BLaER1 treated with 17β-estradiol and CSF1 and Interleukin-3, amounts not matched to agents 10 nM and 100 nM (cell line): ENCODE data around the gene CCDC33.
A peak's percentile ranks its signal among the peaks of the same experiment; 100 is the strongest.

Source experiments
- H3K27ac ChIP-seq, 11 experiments: shearing (Covaris generic); formaldehyde crosslinking; 2 replicates each; pipeline ENCODE4 v1.8.1; 2022
- H3K27me3 ChIP-seq, 11 experiments: shearing (Covaris generic); formaldehyde crosslinking; 2 replicates each; pipeline ENCODE4 v1.8.1; 2022
- H3K36me3 ChIP-seq, 11 experiments: shearing (Covaris generic); formaldehyde crosslinking; 2 replicates each; pipeline ENCODE4 v1.8.1; 2022
- H3K4me1 ChIP-seq, 10 experiments: shearing (Covaris generic); formaldehyde crosslinking; 2 replicates each; pipeline ENCODE4 v1.8.1; 2022
- H3K4me2 ChIP-seq, 11 experiments: shearing (Covaris generic); formaldehyde crosslinking; 2 replicates each; pipeline ENCODE4 v1.8.1; 2022
- H3K4me3 ChIP-seq, 10 experiments: shearing (Covaris generic); formaldehyde crosslinking; 2 replicates each; pipeline ENCODE4 v1.8.1; 2022
- H3K9ac ChIP-seq, 11 experiments: shearing (Covaris generic); formaldehyde crosslinking; 2 replicates each; pipeline ENCODE4 v1.8.1; 2022
- H3K9me3 ChIP-seq, 11 experiments: shearing (Covaris generic); formaldehyde crosslinking; replicated peaks in 1 of 11; 2 replicates each; pipeline ENCODE4 v1.8.1; 2022
- H4K20me1 ChIP-seq, 11 experiments: shearing (Covaris generic); formaldehyde crosslinking; 2 replicates each; pipeline ENCODE4 v1.8.1; 2022
- Cebpa-rat ChIP-seq, 11 experiments: shearing (Covaris generic); IDR thresholded peaks; 2 replicates each; pipeline ENCODE4 v1.8.1; 2022

The CCDC33 gene

GRCh38 chr15:74244822-74245341 lies 8.8 kb downstream of the CCDC33 start:
- Histone ChIP-seq H3K4me2 (no peak overlapping the region), H3K9ac (no peak overlapping the region), H3K4me1 (peaks cover 4 to 16% (median 7%) of the 10 kb centered on the region in 10 experiments; a peak in 17 of 20 replicates), H3K27me3 (no peaks in the 10 kb centered on the region), H3K4me3 (no peak overlapping the region), H3K36me3 (no peaks in the 10 kb centered on the region), H3K9me3 (no peaks in the 10 kb centered on the region), H4K20me1 (no peaks in the 10 kb centered on the region; a peak in 2 of 22 replicates), H3K27ac (no peak overlapping the region)
- no peak for TF ChIP-seq Cebpa-rat (IDR thresholded peaks at IDR 0.05)

DNA sequence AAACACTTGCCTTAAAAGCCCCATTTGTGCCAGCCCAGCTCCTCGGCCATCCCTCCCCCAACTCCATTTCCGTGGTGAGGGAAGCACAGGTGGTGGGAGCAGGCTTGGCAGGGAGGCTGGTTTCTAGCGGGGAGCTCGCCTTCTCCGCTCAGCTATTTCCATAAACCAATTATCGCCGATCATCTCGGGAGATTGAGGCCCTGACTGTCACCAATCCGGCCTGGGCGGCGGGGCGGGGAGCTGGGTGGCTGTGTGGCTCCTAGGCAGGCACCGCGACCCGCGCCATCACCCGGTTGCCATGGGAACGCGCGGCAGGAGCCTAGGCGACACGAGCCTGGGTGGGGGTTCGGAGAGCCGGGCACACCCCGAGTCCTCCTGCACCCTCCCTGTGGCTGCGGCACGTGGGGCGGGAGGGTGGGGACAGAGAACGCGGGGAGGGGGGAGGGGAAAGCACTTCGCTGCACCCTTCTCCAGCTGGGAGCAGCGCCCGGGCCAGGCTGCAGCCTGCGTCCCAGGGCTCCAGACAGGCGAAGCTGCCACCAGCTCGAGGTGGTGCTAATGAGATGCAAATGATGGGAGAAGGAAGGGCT lies 9.3 kb downstream of the CCDC33 start:
- Histone ChIP-seq H3K36me3 (no peaks in the 10 kb centered on the region), H3K27ac (no peak overlapping the region), H4K20me1 (no peaks in the 10 kb centered on the region; a peak in 2 of 22 replicates), H3K9ac (no peak overlapping the region), H3K4me1 (peaks cover 0 to 11% (median 2%) of the 10 kb centered on the region in 10 experiments; a peak in 10 of 20 replicates), H3K4me3 (no peak overlapping the region), H3K4me2 (no peak overlapping the region), H3K27me3 (no peaks in the 10 kb centered on the region), H3K9me3 (no peaks in the 10 kb centered on the region)
- TF ChIP-seq Cebpa-rat (IDR thresholded peaks at IDR 0.05): no peak

DNA sequence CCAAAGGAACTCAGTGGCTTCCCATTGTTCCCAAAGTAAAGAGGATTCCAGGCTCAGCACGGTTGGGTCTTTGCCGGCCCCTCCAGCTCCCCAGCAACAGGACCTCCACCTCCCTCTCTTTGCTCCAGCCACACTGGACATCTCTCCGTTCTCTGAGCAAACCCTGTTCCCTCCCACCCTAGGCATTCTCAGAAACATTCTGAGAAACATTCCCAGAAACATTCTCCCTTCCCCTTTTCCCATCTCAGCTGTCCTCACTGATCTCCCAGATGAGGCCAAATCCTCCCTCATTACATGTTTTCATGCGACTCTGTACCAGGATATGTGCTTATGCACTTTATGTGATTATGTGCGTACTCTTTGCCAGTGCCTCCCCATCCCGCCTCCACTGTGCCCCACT lies 14.1 kb downstream of the CCDC33 start:
- H3K4me3 ChIP-seq: no peak overlapping the region
- H4K20me1 ChIP-seq: peaks cover 0 to 8% (median 0%) of the 10 kb centered on the region in 11 experiments; a peak in 3 of 22 replicates
- H3K9ac ChIP-seq: no peak overlapping the region
- no peak overlapping the region for H3K4me2 ChIP-seq
- no peak overlapping the region for H3K27ac ChIP-seq
- H3K36me3 ChIP-seq: no peaks in the 10 kb centered on the region
- no peak for TF ChIP-seq Cebpa-rat (IDR thresholded peaks at IDR 0.05)
- no peaks in the 10 kb centered on the region for H3K27me3 ChIP-seq
- peaks cover 0 to under 1% (median 0%) of the 10 kb centered on the region in 10 experiments; a peak in 2 of 20 replicates for H3K4me1 ChIP-seq
- H3K9me3 ChIP-seq: no peaks in the 10 kb centered on the region

DNA sequence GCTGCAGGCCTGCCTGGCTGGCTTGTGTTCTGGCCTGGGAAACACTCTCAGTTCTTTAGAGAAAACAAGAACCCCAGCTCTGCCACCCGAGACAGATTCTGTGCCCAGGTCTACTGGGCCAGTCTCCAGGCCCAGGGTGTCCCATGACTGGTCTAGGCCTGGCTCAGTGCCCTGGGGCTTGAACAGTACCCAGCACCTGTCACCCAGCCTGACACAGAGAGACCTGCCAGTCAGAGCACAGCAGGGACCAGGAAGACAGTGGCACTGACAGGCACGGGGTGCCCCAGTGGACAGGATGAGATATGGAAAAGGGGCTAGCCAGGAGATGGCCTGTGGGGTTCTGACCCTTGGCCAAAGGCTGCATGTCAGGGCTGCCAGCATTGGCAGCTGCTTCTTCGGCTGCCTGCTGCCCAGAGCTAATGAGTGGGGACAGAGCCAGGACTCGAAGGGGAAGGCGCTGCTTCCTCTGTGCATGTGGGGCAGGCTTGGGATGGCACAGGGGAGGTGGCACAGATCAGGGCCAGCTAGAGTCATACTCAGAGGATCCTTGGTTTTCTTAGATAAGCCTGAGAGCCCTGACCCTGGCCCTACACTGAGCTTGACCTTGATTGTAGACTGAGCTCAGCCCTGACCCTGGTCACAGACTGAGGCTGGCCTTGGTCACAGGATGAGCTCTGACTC lies 15.1 kb downstream of the CCDC33 start:
- Histone ChIP-seq H3K9me3 (no peaks in the 10 kb centered on the region), H3K27me3 (no peaks in the 10 kb centered on the region), H3K4me2 (no peak overlapping the region), H3K36me3 (no peaks in the 10 kb centered on the region), H3K9ac (no peak overlapping the region), H3K4me3 (no peak overlapping the region), H3K4me1 (no peaks in the 10 kb centered on the region; a peak in 2 of 20 replicates), H4K20me1 (peaks cover 0 to 9% (median 0%) of the 10 kb centered on the region in 11 experiments; a peak in 3 of 22 replicates), H3K27ac (no peak overlapping the region)
- TF ChIP-seq Cebpa-rat (IDR thresholded peaks at IDR 0.05): no peak

GRCh38 chr15:74252291-74252690 lies 16.2 kb downstream of the CCDC33 start:
- no peak overlapping the region for H3K4me2 ChIP-seq
- H3K9ac ChIP-seq: no peak overlapping the region
- no peak for TF ChIP-seq Cebpa-rat (IDR thresholded peaks at IDR 0.05)
- H3K9me3 ChIP-seq: no peaks in the 10 kb centered on the region
- H3K27ac ChIP-seq: no peak overlapping the region
- H3K4me1 ChIP-seq: peaks cover 0 to 7% (median 2%) of the 10 kb centered on the region in 10 experiments; a peak in 7 of 20 replicates
- peaks cover 0 to 19% (median 0%) of the 10 kb centered on the region in 11 experiments; a peak in 4 of 22 replicates for H4K20me1 ChIP-seq
- no peaks in the 10 kb centered on the region for H3K27me3 ChIP-seq
- no peak overlapping the region for H3K4me3 ChIP-seq
- H3K36me3 ChIP-seq: no peaks in the 10 kb centered on the region

GRCh38 chr15:74252721-74253120 lies 16.6 kb downstream of the CCDC33 start:
- H3K4me3 ChIP-seq: no peak overlapping the region
- no peaks in the 10 kb centered on the region for H3K27me3 ChIP-seq
- no peak for TF ChIP-seq Cebpa-rat (IDR thresholded peaks at IDR 0.05)
- no peak overlapping the region for H3K27ac ChIP-seq
- no peak overlapping the region for H3K4me2 ChIP-seq
- peaks cover 0 to 23% (median 0%) of the 10 kb centered on the region in 11 experiments; a peak in 5 of 22 replicates for H4K20me1 ChIP-seq
- H3K36me3 ChIP-seq: no peaks in the 10 kb centered on the region
- H3K4me1 ChIP-seq: peaks cover 0 to 9% (median 2%) of the 10 kb centered on the region in 10 experiments; a peak in 7 of 20 replicates
- H3K9me3 ChIP-seq: no peaks in the 10 kb centered on the region
- H3K9ac ChIP-seq: no peak overlapping the region

DNA sequence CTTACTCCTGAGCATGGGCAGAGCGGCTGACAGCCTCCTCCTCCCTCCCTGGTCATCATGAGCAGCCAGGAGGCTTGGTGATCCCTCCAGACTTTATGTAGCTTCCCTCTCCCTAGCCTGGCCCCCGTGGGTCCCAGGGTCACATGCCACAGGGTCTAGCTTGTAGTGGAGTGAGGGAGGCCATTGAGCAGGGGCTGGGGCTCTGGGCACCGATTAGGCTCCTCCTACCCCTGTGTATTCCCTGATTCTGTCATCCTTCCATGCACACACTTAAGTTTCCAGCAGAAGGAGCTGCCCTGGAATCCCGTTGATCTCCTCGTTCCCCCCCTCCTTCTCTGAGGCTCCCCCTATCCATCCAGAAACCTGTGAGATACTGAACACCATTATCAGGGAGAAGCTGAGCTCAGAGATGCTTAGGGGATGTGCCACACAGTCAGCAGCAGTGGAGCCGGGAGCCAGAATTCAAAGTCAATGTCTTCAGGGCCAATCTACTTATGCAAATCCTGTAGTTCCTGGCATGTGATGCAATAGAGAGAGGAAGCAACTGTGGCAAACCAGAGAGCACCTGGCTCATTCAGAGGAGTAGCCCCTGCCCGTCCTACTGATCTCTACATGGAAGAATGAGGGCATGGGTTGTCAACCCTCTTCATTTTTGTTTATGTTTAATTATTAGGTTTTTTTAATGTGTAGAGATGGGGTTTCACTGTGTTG lies 17.2 kb downstream of the CCDC33 start:
- H3K9ac ChIP-seq: no peak overlapping the region
- peaks cover 0 to 9% (median 2%) of the 10 kb centered on the region in 10 experiments; a peak in 7 of 20 replicates for H3K4me1 ChIP-seq
- no peak overlapping the region for H3K27ac ChIP-seq
- no peak overlapping the region for H3K4me3 ChIP-seq
- H4K20me1 ChIP-seq: peaks cover 0 to 25% (median 0%) of the 10 kb centered on the region in 11 experiments; a peak in 6 of 22 replicates
- no peaks in the 10 kb centered on the region for H3K27me3 ChIP-seq
- peak overlapping the region in 3 of 11 experiments; percentile 14 to 28 (median 15); a peak in 1 of 22 replicates for H3K4me2 ChIP-seq
- TF ChIP-seq Cebpa-rat (IDR thresholded peaks at IDR 0.05): no peak
- H3K9me3 ChIP-seq: no peaks in the 10 kb centered on the region
- no peaks in the 10 kb centered on the region for H3K36me3 ChIP-seq

DNA sequence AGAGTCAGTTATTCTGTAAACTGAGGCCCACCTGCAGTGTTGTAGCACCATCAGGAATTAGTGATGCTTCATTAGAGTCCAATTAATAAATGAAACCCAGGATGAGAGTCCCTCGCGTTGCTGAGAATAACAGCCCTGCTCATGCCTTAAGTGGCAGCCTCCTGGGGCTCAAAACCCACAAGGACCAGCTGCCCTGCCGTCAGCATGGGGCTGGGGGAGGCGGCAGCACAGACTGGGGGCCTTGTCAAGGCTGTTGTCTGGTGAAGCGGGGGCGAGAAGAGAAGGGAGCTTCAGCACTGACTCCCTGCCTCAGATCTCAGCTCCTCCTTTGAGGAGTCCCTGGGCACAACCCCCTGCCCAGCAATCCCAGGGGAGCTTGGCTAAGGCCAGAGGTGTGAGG lies 21.0 kb downstream of the CCDC33 start:
- Histone ChIP-seq H3K4me1 (peaks cover 0 to 13% (median 2%) of the 10 kb centered on the region in 10 experiments; a peak in 7 of 20 replicates), H3K9me3 (no peaks in the 10 kb centered on the region), H3K4me3 (no peak overlapping the region), H3K9ac (no peak overlapping the region), H4K20me1 (peaks cover 0 to 36% (median 0%) of the 10 kb centered on the region in 11 experiments; a peak in 7 of 22 replicates), H3K27me3 (no peaks in the 10 kb centered on the region), H3K27ac (no peak overlapping the region), H3K36me3 (no peaks in the 10 kb centered on the region), H3K4me2 (peak overlapping the region in 5 of 11 experiments; percentile 23 to 44 (median 34); a peak in 6 of 22 replicates)
- no peak for TF ChIP-seq Cebpa-rat (IDR thresholded peaks at IDR 0.05)

GRCh38 chr15:74257623-74258022 lies 21.5 kb downstream of the CCDC33 start:
- H3K4me3 ChIP-seq: no peak overlapping the region
- TF ChIP-seq Cebpa-rat (IDR thresholded peaks at IDR 0.05): no peak
- no peaks in the 10 kb centered on the region for H3K27me3 ChIP-seq
- peak overlapping the region in 4 of 11 experiments; percentile 30 to 44 (median 37); a peak in 4 of 22 replicates for H3K4me2 ChIP-seq
- H3K4me1 ChIP-seq: peaks cover 0 to 13% (median 2%) of the 10 kb centered on the region in 10 experiments; a peak in 7 of 20 replicates
- H3K36me3 ChIP-seq: no peaks in the 10 kb centered on the region
- no peaks in the 10 kb centered on the region for H3K9me3 ChIP-seq
- peaks cover 0 to 40% (median 0%) of the 10 kb centered on the region in 11 experiments; a peak in 7 of 22 replicates for H4K20me1 ChIP-seq
- H3K27ac ChIP-seq: no peak overlapping the region
- no peak overlapping the region for H3K9ac ChIP-seq
